SHP77 (cell line): Measurements from ENCODE around the gene NLRP14.

Source experiments
- DNase-seq, 2 experiments: peaks; one replicate each; lab custom pipeline; 2025; lab: John Stamatoyannopoulos, UW

The NLRP14 gene

DNA sequence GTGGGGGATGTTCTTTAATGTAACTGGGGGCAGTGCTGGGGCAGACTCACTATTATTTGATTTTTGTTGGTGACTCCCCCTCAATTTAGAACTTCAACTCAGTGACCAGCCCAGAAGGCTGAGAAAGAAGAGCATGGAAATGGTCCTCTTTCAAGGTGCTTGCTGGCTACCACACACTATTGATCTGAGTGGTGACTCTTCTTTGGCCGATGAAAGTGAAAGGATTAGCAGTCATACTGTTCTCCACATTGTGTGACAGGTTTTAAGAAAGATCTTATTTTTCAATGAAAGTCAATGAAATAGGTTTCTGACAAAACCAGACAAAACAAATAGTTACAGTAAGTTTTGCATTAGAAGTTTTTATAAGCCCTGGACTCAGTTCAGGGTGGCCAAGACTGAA lies 29.9 kb downstream of the NLRP14 start:
- no peak for DNase-seq

DNA sequence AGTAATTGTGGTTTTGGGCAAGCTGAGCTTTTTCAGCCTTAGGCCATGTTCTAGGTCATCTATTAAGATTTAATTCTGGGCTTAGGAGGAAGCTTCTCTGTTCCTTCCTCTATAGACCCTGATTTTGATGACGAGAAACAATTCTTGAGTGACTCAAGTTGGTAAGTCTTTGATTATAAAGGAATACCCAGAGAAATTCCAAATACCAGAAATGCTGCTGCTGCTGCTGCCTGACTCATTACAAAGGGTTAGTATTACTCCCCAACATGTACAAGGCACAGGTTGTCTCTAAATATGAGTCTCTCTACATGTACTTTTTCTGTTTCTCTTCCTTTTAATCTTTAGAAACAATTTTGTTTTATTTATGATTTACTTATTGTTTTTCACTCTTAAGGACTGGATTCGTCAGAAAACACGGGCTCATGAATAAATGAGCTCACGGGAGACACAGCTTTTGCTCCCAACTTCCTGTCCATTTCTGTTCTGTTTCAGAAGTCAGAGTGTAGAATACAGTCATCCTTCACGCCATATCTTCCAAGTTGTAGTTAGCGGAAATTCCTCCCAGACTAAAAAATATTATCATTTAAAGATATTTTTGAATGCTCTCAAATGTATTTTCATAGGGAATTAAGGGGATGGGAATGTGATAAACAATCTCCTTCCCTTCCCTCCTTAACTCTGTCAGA lies 36.7 kb downstream of the NLRP14 start:
- no peak for DNase-seq

DNA sequence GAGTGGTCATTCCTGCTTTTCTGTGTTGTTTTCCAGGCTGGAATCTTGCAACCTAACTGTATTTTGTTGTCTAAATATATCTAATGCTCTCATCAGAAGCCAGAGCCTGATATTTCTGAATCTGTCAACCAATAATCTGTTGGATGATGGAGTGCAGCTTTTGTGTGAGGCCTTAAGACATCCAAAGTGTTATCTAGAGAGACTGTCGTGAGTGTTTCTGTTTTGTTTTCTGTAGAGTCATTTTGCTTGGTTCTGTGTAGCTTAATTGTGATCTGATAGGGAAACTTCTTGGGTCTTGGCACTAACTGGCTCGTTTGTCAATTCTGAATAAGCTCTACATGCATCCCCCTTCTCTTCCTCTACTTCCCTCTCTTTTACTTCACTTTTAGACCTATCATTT lies 37.4 kb downstream of the NLRP14 start:
- no peak for DNase-seq

DNA sequence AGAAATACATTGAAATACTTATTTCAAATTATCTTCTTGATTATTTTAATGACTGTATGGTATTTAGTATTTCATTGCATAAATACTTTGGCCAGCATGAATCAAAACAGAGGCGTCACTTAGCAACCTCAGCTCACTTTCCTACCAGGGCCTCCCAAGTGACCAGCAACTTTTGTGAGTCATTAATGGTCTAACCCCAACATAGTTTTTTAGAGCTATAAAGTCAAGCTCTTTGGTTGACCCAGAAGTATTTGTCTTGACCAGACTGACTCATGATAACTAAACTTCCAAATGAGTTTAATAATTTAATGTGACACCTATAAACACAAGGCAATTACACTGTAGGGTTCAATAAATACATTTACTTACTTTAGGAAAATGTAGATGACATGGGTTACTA lies 40.6 kb downstream of the NLRP14 start:
- no peak for DNase-seq

DNA sequence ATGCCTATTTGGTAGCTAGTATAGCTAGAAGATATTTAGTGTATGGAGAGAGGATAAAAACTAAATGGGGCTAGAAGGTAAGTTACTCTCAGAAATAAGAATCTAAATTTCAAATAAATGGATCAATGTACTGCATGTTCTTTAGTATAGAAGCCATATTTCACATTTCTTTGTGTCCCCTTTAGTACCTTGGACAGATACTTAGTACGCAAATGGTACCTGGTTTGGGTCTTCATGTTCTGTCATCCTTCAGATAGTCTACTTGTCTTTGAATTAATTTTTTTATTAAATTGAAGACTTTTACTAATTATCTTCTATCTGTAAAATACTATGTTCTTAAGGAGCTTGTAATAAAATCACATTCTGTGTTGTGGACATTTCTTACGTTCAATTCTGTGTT lies 42.3 kb downstream of the NLRP14 start:
- DNase-seq = no peak

DNA sequence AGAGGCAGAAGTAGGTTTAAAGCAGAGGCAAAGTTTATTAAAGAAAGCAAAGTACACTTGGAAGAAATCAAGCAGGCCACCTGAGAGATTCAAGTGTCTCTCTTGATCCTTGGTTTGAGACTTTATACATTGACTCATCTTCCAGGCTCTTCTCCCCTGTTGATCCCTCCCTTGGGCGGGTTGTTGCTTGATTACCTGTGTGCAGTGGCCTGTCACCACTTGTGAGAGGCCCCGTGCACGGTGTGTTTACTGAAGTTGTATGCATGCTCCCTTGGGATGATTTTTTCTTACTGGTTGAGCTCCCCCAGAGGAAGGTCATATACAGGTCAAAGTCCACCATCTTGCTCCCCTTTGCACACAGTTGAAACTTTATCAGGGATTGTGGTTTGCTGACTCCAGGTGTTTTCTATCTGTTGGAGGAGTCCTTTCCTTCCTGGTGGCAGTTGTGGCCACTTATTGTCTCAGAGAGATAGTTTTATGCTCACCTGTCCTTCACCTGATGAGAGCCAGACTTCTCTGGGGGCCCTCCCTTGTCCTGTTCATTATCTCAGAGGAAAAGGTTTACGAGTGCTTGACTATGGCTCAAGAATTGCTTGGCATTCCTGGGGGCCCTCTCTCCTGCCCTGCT lies 52.2 kb downstream of the NLRP14 start:
- no peak for DNase-seq

DNA sequence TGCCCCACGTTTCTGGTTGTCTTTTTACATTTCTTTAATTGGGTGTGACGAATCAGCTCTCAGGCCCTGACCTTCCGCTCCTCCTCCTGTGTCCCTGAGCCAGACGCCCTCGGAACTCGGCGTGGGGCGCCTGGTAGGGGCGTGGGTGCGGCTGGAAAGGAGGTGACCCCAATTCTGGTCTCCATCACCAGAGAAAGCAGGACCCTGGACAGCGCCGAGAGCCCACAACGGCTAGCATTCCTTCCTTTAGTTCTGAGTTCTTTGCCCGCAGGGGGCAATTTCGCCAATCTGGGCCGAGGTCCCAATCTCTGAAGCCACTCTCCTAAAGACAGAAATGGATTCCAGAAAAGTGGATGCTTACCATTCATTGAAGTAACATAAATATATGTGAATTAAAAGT lies 56.8 kb downstream of the NLRP14 start:
- DNase-seq = no peak

DNA sequence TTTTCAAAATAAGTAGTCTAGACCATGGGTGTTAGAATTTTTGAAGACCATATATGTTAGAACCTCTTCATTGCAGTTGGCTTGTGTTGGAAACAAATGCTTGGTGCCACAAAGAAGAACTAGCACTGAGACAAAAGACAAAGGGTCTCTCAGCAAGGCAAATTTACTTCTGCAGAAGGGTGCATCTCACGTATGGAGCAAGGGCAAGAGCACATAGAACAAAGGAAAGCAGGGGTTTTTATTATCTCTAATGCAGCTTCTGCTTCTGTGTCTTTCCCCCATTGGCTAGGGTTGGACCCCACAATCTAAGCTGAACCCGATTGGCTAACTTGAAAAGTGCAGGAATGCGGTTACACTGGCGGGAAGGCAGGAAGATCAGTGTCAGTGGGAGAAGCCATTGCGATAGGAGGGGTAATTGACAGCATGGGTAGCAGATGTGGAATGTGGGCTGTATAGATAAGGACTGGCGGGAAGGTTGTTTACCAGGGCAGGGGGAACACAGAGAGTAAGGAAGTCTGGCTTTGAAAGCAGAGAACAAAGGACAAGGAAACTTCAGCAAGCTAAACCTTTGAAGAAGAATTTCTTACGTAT lies 59.4 kb downstream of the NLRP14 start:
- no peak for DNase-seq

DNA sequence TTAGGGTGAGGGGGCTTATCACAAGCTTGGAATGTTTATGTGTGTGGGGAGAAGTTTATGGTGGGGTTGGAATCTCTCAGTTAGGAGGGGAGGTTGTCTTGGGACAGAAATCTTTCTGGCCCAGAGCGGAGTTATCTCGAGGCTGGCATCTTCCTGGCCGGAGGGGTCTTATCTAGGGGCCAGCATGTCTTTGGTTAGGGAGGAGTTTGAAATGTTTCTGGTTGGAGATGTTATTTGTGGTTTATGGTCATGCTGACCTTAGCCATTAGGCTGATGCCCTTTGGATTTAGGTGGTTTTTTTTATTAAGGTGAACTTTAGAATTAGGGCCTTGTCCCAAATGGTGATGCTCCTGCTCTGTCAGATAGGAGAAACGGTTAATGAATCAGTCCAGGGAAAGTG lies 60.6 kb downstream of the NLRP14 start:
- DNase-seq = no peak

DNA sequence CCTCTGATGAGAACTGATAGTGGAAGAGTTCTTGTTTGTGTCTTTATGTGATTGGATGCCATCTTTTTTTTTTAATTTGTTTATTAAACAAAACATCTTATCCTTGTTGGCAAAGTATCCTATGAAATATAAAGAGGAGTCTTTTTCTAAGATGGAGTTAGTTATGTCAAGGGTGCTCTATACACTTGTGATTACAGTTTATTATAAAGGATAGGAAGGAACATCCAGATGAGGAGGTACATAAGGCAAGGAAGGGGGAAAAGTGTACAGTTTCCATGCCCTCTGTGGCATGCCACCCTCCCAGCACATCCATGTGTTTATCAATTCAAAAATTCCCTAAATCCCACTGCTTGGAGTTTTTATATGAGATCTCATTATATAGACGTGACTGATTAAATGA lies 61.2 kb downstream of the NLRP14 start:
- no peak for DNase-seq

DNA sequence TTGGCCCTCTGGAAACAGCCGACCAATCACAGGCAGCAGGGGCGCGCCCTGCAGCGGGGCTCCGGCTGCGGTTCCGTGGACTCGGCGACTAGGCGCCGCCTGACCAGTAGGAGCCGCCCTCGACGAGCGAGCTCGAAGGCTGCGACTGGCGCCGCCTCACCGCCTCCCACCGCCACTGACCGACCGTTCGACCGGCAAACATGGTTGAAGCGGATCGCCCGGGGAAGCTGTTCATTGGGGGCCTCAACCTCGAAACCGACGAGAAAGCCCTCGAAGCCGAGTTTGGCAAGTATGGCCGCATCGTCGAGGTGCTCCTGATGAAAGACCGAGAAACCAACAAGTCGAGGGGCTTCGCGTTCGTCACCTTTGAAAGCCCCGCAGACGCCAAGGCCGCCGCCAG lies 68.6 kb downstream of the NLRP14 start, which contains the start of gene RBMXL2:
Gene RBMXL2 (plus strand): TSS at position 78 of the 400 bp plus-strand sequence. CDS start 123 bp downstream, at position 201.
- DNase-seq = no peak

DNA sequence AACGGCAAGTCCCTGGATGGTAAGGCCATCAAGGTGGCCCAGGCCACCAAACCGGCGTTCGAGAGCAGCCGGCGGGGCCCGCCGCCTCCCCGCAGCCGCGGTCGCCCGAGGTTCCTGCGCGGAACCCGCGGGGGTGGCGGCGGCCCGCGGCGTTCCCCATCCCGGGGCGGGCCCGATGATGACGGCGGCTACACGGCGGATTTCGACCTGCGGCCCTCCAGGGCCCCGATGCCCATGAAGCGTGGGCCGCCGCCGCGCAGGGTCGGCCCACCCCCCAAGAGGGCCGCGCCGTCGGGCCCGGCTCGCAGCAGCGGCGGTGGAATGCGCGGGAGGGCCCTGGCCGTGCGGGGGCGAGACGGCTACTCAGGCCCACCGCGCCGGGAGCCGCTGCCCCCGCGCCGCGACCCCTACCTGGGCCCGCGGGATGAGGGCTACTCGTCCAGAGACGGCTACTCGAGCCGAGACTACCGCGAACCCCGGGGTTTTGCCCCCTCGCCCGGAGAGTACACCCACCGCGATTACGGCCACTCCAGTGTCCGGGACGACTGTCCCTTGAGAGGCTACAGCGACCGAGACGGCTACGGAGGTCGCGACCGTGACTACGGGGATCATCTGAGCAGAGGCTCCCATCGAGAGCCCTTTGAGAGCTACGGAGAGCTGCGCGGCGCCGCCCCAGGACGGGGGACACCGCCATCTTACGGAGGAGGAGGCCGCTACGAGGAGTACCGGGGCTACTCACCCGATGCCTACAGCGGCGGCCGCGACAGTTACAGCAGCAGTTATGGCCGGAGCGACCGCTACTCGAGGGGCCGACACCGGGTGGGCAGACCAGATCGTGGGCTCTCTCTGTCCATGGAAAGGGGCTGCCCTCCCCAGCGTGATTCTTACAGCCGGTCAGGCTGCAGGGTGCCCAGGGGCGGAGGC lies 69.3 kb downstream of the NLRP14 start:
- DNase-seq = no peak

DNA sequence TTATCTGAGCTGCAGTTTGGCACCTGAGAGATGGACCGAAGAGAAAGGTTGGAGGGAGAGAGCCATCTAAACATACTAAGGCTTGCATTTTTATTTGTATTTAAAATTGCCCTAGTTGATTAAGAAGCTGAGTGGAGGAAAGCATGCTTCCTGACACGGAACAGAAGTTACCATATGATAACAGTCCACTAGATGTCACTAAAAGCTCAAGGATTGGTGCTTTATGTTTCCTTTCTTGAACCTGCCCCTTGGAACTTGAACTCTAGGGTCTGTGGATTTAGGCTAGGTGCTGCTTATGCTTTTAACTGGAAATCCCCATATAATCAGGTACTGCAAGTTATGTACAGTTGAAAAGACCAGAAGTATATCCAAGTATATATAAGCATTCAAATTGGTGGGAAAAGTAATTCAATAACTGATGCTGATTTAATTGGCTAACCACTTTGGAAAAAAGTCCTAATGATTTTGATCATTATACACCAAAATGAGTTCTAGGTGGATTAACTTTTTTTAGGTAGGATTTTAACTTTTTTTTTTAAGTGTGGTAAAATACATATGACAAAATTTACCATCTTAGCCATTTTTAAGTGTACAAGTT lies 78.1 kb downstream of the NLRP14 start:
- DNase-seq = no peak

DNA sequence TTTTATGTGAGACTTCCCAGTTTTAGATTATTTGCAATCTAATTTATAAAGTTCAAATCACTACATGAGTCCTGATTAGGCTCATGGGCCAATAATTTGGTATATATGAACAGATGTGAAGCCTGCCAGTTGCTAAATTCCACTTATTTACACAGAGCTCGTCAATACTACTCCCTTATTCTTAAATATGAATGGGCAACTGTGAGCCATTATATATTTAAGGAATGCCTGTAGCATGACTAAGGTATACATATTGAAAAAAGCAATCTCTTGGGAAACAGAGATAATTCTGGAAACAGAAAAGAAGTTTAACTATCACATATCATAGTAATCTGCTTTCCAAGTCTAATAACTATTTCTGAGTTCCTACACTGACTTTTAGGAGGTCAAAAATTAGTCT lies 95.5 kb downstream of the NLRP14 start:
- DNase-seq = no peak

DNA sequence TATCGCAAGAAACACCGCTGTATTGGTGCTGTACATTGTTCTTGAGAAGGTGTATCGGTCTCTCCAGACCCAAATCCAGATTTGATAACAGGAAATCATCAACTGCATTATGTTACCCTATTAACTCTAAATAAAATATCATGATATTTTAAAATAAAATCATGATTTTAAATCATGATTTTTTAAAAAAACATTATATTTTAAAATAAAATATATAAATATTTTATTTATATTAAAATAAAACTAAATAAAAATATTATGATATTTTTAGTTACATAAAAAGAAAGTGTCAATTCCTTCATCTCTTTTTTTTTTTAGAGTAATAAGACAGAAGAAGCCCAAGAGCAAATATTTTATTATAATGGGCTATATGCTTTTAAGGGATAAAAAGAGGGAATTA lies 96.1 kb downstream of the NLRP14 start:
- no peak for DNase-seq
